Adrenal gland (tissue), 12 donors: ENCODE results near the gene CYP20A1. TPM values are rescaled to one million over a fixed set of nuclear protein-coding genes. Genes with fewer than 3 reads are reported as not detected.

ENCODE experiments used
- DNase-seq, 7 donors: peaks; one replicate each; pipeline ENCODE4 v3.0.0-alpha.2; 2019 to 2020
- H3K27ac ChIP-seq, 5 donors: fragments of 200-600 bp; sonication (generic) in 4 of 5; 1 replicate in 3 of 5; 2 replicates in 2 of 5; pipeline versions ENCODE4 v1.5.1 to v1.8.0; 2016 to 2020; ENCODE audit warnings: mild to moderate bottlenecking in 1 of 5
- H3K27me3 ChIP-seq: fragments of 200-600 bp; 2 replicates; pipeline ENCODE4 v1.8.0; 2021
- H3K36me3 ChIP-seq, 2 donors: fragments of 200-600 bp; replicated peaks in 1 of 2; 1 replicate in 1 of 2; 2 replicates in 1 of 2; pipeline versions ENCODE4 v1.5.1 to v1.8.0; 2018 to 2022
- H3K4me1 ChIP-seq, 2 donors: fragments of 200-600 bp; replicated peaks in 1 of 2; 1 replicate in 1 of 2; 2 replicates in 1 of 2; pipeline versions ENCODE4 v1.5.1 to v1.8.0; 2018 to 2021
- H3K4me3 ChIP-seq, 4 donors: fragments of 200-600 bp; sonication (generic) in 3 of 4; one replicate each; pipeline ENCODE4 v1.5.1; 2016 to 2018
- H3K9me3 ChIP-seq, 3 donors: fragments of 200-600 bp; sonication (generic) in 1 of 3; replicated peaks in 1 of 3; 1 replicate in 2 of 3; 2 replicates in 1 of 3; pipeline versions ENCODE4 v1.5.1 to v1.8.0; 2016 to 2021
- CTCF ChIP-seq, 6 experiments: fragments of 450-650 bp in 4 of 6; fragments of 200-600 bp in 2 of 6; sonication (generic) in 1 of 6; IDR thresholded peaks; 1 replicate in 5 of 6; 2 replicates in 1 of 6; pipeline versions ENCODE4 v1.5.1 to v1.8.0; 2016 to 2021; ENCODE audit warnings: antibody characterized with exemption in 6 of 6, mild to moderate bottlenecking in 2 of 6, moderate library complexity in 1 of 6
- POLR2A ChIP-seq, 2 donors: fragments of 450-650 bp; IDR thresholded peaks; one replicate each; pipeline ENCODE4 v1.6.1; 2017; ENCODE audit warnings: antibody characterized with exemption in 2 of 2, mild to moderate bottlenecking in 2 of 2, moderate library complexity in 1 of 2
- WGBS, 4 donors: extraction: QIAGEN DNeasy Blood & Tissue Kit in 2 of 4; methylation state at CpG; one replicate each; pipeline versions ENCODE4 v1.1.5 to v1.1.7; 2013 to 2017; 5-methylcytosine and 5-hydroxymethylcytosine counted together
- intact Hi-C, 2 donors: fragments of 100-400 bp; cut with DNase I; formaldehyde crosslinking; loops; one replicate each; pipeline versions ENCODE4 v1.14.1 to v1.15.0; 2022 to 2023
- polyA plus RNA-seq, 3 donors: library from polyadenylated mRNA; stranded (reverse); fragments of 200-250 nt in 2 of 3; fragments of 350-450 nt in 1 of 3; fragmentation: Illumina TruSeq in 1 of 3; extraction: RNeasy Lipid Tissue Mini Kit (QIAGEN cat#74804) in 1 of 3; gene quantifications; one replicate each; pipeline ENCODE4 v1.2.3, GENCODE V29; 2013 to 2014
- small RNA-seq, 2 donors: library from RNA; depleted of rRNA; stranded (forward); fragments of <200 nt; gene quantifications; one replicate each; pipeline ENCODE3, GENCODE V24; 2016
- total RNA-seq, 9 donors: library from RNA; depleted of rRNA in 4 of 9; stranded (reverse); fragments of >200 nt in 4 of 9; fragments of 120-200 nt in 1 of 9; fragmentation: NEBNext Ultra II Directional in 1 of 9; extraction: Animal tissue kit (Norgen Biotek cat#: 25700) in 1 of 9; gene quantifications; one replicate each; pipeline versions ENCODE4 v1.1.0 to v1.2.4, GENCODE V29; 2013 to 2023
- donor health status: healthy with polysubstance abuse.
- donor health status: Bipolar disorder and iron deficiency.
- donor health status: DM: yes; HTN: yes; CAD: no.
- donor health status: DM: no; HTN: no; CAD: no.
- donor health status: DM: no; HTN: no; CAD: no.
- donor health status: DM: yes; HTN: yes; CAD: no.

CYP20A1 gene
- total and polyA plus RNA-seq, 12 donors, result 10.9 to 70.9 (median 36.9) TPM

GRCh38 chr2:203346612-203347011 lies 107.8 kb downstream of the CYP20A1 start:
- intact Hi-C loops, result no loop called here
- Histone ChIP-seq H3K9me3 (no peaks in the 10 kb centered on the region), H3K4me3 (no peak overlapping the region), H3K4me1 (peaks cover 0 to 2% of the 10 kb centered on the region in 2 donors), H3K27ac (no peak overlapping the region), H3K36me3 (no peaks in the 10 kb centered on the region), H3K27me3 (no peaks in the 10 kb centered on the region)
- DNase-seq, result no peak
- no peak for TF ChIP-seq POLR2A (IDR thresholded peaks at IDR 0.05)
- no peak for TF ChIP-seq CTCF (IDR thresholded peaks at IDR 0.05)
- WGBS, 4 donors, result 68 to 76% (median 72%) methylated on average over 1 of the region's 1 CpG

- no peaks in the 10 kb centered on the region for H3K36me3 ChIP-seq
- no peaks in the 10 kb centered on the region for H3K27me3 ChIP-seq
- no peak overlapping the region for H3K27ac ChIP-seq
- WGBS, 4 donors, result 65 to 73% (median 68%) methylated on average over 4 of the region's 4 CpGs
- no peak for TF ChIP-seq CTCF (IDR thresholded peaks at IDR 0.05)
- TF ChIP-seq POLR2A (IDR thresholded peaks at IDR 0.05), result no peak
- intact Hi-C loops, result no loop called here
- DNase-seq, result peak in 1 of 7 donors; percentile 10
- no peak overlapping the region for H3K4me3 ChIP-seq
- H3K4me1 ChIP-seq, result no peaks in the 10 kb centered on the region
- H3K9me3 ChIP-seq, result no peaks in the 10 kb centered on the region
Observed at GRCh38 chr2:203347375-203347774, 108.6 kb downstream of the CYP20A1 start.

- no peaks in the 10 kb centered on the region for H3K27me3 ChIP-seq
- no peaks in the 10 kb centered on the region for H3K36me3 ChIP-seq
- DNase-seq, result no peak
- H3K9me3 ChIP-seq, result no peaks in the 10 kb centered on the region
- no peak overlapping the region for H3K27ac ChIP-seq
- intact Hi-C loops, result no loop called here
- peaks cover 0 to 7% of the 10 kb centered on the region in 2 donors for H3K4me1 ChIP-seq
- H3K4me3 ChIP-seq, result no peak overlapping the region
- 94 to 97% (median 95%) methylated on average over 5 of the region's 5 CpGs for WGBS, 4 donors
- TF ChIP-seq CTCF (IDR thresholded peaks at IDR 0.05) (no peak), POLR2A (IDR thresholded peaks at IDR 0.05) (no peak)
Observed at GRCh38 chr2:203352604-203353255, 113.9 kb downstream of the CYP20A1 start.

- Histone ChIP-seq H3K9me3 (no peaks in the 10 kb centered on the region), H3K4me1 (peaks cover 0 to 7% of the 10 kb centered on the region in 2 donors), H3K4me3 (no peak overlapping the region), H3K27me3 (no peaks in the 10 kb centered on the region), H3K27ac (no peak overlapping the region), H3K36me3 (no peaks in the 10 kb centered on the region)
- intact Hi-C loops, result no loop called here
- TF ChIP-seq POLR2A (IDR thresholded peaks at IDR 0.05), result no peak
- no peak for TF ChIP-seq CTCF (IDR thresholded peaks at IDR 0.05)
- WGBS, 4 donors, result 73 to 77% (median 75%) methylated on average over 3 of the region's 3 CpGs
- DNase-seq, result no peak
Observed at GRCh38 chr2:203354966-203355365, 116.1 kb downstream of the CYP20A1 start.

Small RNA genes within 50 kb of the gene (small RNA-seq; reads per million reads assigned to genes)
- gene RN7SL670P, result 0 reads per million in 2 donors

Other genes with a start within 250 kb of the CYP20A1 start
- gene NBEAL1, start 224.1 kb upstream of the CYP20A1 start, total RNA-seq, result 10 to 100 TPM; 18.6 to 55.3 (median 31.3) TPM
- gene NBEAL1, start 224.1 kb upstream of the CYP20A1 start, polyA plus RNA-seq, result 1 to 10 TPM; 5.0 to 7.3 (median 7.3) TPM
- gene ABI2, start 89.4 kb downstream of the CYP20A1 start, total RNA-seq, result 10 to 100 TPM; 19.1 to 61.2 (median 35.9) TPM
- gene ABI2, start 89.4 kb downstream of the CYP20A1 start, polyA plus RNA-seq, result 10 to 100 TPM; 10.2 to 42.6 (median 12.6) TPM